ENCODE data around the gene RNF207. TPM values are rescaled to one million over a fixed set of nuclear protein-coding genes. Genes with fewer than 3 reads are reported as not detected.

The RNF207 gene
- total RNA-seq, 1 donor from 2014 or later = 108 TPM

DNA sequence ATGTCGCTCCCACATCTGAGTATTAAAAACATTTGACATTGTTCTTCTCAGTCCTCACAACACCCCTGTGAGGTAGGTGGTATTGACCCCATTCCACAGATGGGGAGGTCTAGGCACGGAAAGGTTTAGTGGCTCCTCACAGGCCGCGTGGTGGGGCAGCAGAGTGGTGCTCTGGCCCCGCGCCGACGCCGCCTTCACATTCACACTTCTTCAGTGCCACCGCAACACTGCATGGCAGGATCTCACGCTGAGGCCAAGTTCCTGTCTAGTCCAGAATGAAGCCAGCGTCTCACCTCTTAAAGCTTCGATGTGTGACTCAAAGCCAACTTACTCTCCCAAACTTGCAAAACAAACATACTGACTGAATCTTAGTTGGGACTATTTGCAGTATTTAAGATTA, 17.7 kb downstream of the RNF207 start:
- intact Hi-C loops (cut with micrococcal nuclease) = no loop called here

DNA sequence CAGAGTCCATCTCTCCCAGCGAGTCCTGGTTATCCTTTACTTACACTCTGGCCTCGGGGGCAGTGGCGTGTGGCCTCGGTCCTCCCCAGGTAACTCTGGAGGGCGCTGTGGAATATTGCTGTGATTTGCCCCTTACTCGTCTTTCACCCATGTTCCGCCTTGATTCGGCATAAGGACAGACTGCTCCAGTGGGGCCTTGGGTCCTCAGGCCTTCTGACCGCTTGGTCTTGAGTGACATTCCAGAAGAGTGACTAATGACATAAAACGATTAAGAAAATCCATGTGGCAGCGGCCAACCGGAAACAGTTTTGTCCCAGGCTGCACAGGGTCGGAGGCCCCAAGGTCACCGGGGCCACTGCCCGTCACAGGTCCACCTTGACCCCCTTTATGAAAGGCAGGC, 18.8 kb downstream of the RNF207 start:
- intact Hi-C loops (cut with micrococcal nuclease) = no loop called here

DNA sequence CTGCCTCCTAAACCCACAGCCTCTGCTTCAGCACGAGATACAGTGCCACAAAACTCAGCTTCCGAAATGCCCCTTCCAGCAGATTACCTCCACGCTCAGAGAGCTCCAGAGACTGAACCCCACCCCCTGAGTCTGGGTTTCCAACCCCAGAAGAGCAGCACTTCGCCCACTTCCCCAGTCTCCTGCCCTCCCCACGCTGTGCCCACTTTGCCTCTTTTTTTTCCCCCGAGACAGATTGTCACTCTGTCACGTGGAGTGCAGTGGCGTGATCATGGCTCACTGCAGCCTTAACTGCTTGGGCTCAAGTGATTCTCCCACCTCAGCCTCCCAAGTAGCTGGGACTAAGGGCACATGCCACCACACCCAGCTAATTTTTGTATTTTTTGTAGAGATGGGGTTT, 19.7 kb downstream of the RNF207 start:
- intact Hi-C loops (cut with micrococcal nuclease) = no loop called here

DNA sequence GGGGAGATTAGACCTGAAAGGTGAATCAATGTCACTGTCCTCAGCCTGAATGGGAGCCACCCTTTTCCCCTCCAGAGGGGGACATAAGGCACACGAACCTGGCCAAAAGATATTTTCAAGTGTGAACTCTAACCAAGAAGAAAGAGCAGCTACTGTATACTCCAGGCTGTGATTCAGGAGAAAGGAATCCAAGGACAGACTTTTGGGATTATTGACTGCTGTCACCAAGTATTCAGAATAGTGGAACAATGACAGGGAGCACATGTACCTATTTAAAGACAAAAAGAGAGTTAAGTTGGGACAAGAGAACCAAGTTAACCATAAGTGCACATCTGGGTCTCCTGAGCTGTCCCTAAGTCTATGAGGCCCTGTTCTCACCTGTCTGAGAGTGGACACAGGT, 27.5 kb downstream of the RNF207 start:
- intact Hi-C loops (cut with micrococcal nuclease) = loop anchor here (10.0 kb wide), 1 partner anchor 551 kb away; the partner anchor contains the start of gene CAMTA1

GRCh38 chr1:6234502-6235295, 28.8 kb downstream of the RNF207 start:
- intact Hi-C loops (cut with micrococcal nuclease) = loop anchor here (1.0 to 10.0 kb wide), 4 partner anchors 35 to 550 kb away; partner anchors contain the start of genes CAMTA1, KLHL21, NPHP4 and RPL22

GRCh38 chr1:6235296-6235677, 29.4 kb downstream of the RNF207 start:
- intact Hi-C loops (cut with micrococcal nuclease) = loop anchor here (1.0 to 10.0 kb wide), 4 partner anchors 36 to 550 kb away; partner anchors contain the start of genes CAMTA1, KLHL21, NPHP4 and RPL22

DNA sequence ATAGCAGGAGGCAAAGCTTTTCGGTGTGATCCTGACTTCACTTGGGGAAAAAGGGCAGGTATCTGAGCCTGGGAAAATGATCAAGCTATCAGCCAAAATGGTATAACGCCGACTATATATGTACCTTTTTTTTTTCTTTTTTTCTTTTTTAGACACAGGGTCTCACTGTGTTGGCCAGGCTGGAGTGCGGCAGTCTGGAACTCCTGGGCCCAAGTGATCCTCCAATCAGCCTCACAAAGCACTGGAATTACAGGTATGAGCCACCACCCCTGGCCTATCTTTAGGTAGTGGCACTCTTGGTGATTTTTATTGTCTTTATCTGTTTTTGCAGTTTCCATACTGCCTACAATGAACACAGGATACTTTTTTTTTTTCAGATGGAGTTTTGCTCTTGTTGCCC, 31.2 kb downstream of the RNF207 start:
- intact Hi-C loops (cut with micrococcal nuclease) = loop anchor here (2.0 to 10.0 kb wide), 4 partner anchors 128 to 548 kb away; partner anchors contain the start of genes CAMTA1, KLHL21 and NPHP4

DNA sequence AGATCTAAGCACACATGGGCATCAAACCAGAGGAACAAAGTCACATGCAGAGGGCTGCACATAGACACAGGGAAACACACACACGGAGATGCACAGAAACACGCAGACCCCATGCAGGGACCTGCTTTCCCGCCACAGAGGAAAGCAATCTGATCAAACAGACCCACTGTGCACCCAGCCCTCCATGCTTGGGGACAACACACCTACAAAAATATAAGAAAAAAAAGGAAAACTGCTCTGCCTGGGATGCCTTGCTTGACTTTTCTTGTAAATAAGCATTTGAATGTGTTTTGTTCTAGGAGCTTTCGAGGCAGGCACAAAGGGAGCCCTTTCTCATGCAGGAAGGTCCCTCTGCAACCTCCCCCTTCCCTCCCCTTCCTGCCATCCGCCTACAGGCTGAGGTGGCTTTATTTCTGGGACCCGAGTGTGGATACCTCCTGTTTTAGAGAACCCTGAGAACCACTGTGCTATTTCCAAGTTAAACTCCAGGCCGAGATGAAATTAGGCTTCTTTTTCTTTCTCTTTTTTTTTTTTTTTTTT, 33.4 kb downstream of the RNF207 start:
- intact Hi-C loops (cut with micrococcal nuclease) = loop anchor here (5.0 to 10.0 kb wide), 3 partner anchors 247 to 546 kb away; partner anchors contain the start of genes CAMTA1, KLHL21 and NPHP4

GRCh38 chr1:6239950-6240768, 34.2 kb downstream of the RNF207 start:
- intact Hi-C loops (cut with micrococcal nuclease) = loop anchor here (5.0 to 10.0 kb wide), 3 partner anchors 248 to 545 kb away; partner anchors contain the start of genes CAMTA1, KLHL21 and NPHP4

DNA sequence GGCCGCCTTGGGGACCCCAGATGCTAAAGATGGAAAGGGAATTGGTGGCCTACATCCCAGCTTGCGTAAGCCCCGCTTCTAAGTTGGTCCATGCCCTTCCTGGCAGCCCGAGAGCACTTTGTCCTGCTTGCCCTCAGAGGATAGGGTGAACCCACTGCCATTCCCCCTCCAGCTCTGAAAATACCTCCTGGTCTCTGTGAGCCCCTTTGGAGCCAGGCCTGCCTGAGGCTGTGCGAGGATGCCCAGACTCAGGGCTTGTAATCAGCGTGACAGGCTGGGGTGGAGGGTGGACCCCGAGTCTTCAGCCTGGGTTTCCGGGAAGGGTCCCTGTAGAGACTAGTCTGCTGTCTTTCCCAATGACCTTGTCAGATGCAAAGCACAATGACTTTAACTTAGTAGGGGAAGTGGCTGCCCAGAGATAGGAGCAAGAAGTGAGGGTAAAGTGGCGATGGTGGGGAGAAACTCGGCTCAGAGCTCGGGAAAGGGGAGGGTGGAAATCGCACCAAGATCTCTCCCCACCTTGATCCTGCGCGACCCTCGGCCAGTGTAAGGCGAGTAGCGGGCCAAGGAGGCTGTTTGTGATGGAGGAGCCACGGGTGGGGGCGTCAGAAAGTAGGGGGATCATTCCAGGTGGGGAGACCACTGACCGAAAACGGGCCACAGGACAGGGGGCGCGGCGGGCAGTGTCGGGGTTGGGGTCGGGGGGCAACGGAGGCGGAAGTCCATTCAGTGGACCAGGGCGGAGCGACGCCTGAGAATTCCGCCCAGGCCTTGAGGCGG, 35.4 kb downstream of the RNF207 start:
- intact Hi-C loops (cut with micrococcal nuclease) = no loop called here

GRCh38 chr1:6241887-6242740, 36.2 kb downstream of the RNF207 start:
- intact Hi-C loops (cut with micrococcal nuclease) = no loop called here

DNA sequence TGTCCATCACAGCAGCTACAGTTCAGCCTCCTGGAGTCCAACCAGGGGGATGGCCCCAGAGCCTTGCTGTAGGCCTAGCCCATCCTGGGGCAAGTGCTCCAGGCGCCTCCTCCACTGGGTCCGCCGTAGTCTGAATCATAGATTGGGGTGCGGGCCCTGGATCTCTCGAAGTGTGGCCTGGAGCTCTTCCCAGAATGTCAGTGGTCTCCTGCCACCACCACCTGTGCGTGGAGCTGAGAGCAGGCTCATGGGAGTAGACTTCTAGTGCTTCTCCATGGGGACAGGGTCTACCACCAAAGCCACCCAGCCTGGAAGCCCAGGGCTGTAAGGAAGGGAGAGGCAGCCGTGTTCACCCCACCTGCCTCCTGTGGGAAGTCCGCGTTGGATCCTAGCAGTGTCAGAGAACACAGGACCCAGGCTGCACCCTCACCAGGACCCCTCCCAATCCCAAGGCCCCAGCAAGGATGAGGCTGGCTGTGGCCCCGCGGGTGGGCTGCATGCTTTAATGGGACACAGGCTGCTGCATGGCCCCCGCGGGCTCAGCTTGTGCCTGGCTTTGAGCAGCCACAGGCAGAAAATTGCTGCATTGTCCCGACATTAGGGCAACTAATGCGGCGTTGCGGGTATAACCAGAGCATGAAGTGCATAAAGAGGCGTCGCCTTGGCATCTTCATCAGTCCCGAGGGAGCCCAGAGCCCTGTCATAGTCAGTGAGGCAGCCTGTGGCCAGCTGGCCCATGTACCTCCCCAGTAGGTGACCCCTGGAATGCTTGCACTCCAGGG, 37.3 kb downstream of the RNF207 start:
- intact Hi-C loops (cut with micrococcal nuclease) = no loop called here

- intact Hi-C loops (cut with micrococcal nuclease) = no loop called here
Measured at GRCh38 chr1:6243993-6244392, 38.1 kb downstream of the RNF207 start, which contains the start of gene HES3. TSS of gene HES3 (plus strand) at chr1:6244179. CDS start at chr1:6244366, 187 bp downstream.

DNA sequence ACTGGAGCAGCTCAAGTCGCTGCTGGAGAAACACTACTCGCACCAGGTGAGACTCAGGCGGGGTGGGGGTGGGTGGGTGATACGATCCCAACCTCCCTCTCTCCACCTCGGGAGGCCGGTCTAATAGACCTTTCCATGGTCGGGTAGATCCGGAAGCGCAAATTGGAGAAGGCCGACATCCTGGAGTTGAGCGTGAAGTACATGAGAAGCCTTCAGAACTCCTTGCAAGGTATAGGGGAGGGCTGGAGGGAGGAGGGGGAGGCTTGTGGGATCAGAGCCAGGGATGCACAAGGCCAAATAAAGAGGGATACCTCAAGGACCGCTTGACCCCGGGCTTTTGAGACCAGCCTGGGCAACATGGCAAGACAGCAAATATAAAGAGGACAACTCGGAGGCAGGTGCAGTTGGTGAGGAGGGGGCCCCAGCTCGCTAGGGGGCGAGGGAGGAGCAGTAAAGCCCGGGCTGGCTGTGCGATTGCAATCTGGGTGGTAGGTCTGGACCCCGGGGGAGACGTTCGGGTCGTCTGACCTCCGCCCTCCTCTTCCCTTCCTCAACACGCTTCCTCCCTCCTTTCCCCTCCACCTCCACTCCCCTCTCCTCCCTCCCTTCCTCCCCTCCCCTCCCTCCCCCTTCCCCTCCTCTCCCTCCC, 38.6 kb downstream of the RNF207 start:
- intact Hi-C loops (cut with micrococcal nuclease) = loop anchor here (1.0 to 5.0 kb wide), 2 partner anchors 136 to 233 kb away; no protein-coding TSS in a partner anchor

DNA sequence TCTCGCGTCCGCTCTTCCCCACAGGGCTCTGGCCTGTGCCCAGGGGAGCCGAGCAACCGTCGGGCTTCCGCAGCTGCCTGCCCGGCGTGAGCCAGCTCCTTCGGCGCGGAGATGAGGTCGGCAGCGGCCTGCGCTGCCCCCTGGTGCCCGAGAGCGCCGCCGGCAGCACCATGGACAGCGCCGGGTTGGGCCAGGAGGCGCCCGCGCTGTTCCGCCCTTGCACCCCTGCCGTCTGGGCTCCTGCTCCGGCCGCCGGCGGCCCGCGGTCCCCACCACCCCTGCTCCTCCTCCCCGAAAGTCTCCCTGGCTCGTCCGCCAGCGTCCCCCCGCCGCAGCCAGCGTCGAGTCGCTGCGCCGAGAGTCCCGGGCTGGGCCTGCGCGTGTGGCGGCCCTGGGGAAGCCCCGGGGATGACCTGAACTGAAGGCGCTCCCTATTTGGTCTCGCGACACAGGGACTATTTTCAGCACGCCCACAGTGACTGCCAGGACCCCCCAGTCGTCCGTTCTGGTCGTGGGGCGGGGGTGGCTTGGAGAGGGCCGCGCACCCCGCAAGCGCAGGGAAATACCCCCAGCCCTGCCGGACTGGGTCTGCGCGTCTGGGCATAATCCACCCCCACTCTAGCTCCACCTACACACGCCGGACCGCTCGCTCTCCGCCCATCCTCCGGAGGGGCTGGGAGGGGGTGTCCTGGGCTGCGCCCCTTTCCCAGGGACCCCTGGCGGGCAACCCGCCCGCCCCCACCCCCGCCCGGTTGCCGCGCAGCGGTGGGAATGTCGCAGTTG, 39.4 kb downstream of the RNF207 start:
- intact Hi-C loops (cut with micrococcal nuclease) = loop anchor here (1.0 to 5.0 kb wide), 2 partner anchors 137 to 232 kb away; no protein-coding TSS in a partner anchor

DNA sequence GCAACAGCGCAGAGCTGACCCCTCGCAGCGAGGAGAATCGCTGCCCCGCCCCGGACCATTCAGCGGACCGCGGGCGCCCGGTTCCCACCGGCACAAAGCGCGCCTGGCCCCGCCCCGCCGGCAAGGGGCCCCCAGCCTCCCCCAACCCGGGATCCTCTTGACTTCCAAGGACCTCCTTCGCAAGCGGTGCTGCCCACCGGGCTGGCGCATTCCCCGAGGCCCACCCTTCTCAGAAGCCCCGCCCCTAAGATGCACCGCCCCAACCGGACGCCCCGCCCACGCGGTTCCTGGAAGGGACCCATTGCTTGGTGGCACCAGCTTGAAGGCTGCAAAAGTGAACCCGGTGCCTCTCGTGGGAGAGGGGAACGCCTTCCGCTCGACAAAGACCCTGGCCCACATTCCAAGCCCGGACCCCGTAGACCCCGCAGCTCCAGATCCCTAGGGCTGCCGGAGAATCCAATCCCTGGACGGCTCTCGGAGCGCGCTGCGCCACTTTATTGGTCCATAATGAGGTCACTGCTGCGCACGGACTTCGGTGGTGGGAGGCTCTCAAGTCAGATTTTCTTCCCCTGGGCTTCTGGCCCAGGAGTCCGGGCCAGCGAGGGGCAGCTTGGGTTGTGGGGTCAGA, 40.1 kb downstream of the RNF207 start:
- intact Hi-C loops (cut with micrococcal nuclease) = loop anchor here (1.0 to 5.0 kb wide), 8 partner anchors 10 to 231 kb away; partner anchors contain the start of gene RPL22

Measured in T-helper 1 cell treated with Interleukin-12 subunit alpha and Interleukin-12 subunit beta and Interleukin-4 antibody, amounts not matched to agents 30 ng/mL and 1 ng/mL, for 36 hours (primary cell).